Gastrocnemius medialis (tissue), 4 donors: ENCODE results near the gene NPAS3. TPM values are rescaled to one million over a fixed set of nuclear protein-coding genes. Genes with fewer than 3 reads are reported as not detected.

Source experiments
- ATAC-seq, 2 donors: fragments of 150-250 bp; one replicate each; pipeline ENCODE4 v1.9.1; 2016
- DNase-seq, 2 donors: peaks; one replicate each; pipeline ENCODE4 v3.0.0-alpha.2; 2019
- H3K27ac ChIP-seq, 4 donors: fragments of 200-600 bp; sonication (generic); 1 replicate in 1 of 4; 2 replicates in 3 of 4; pipeline ENCODE4 v1.5.1; 2016 to 2018; ENCODE audit warnings: mild to moderate bottlenecking in 2 of 4, moderate library complexity in 1 of 4
- H3K27me3 ChIP-seq, 3 donors: fragments of 200-600 bp; sonication (generic) in 2 of 3; 1 replicate in 1 of 3; 2 replicates in 2 of 3; pipeline versions ENCODE4 v1.5.1 to v1.6.0; 2016 to 2019; ENCODE audit warnings: mild to moderate bottlenecking in 1 of 3, moderate library complexity in 1 of 3
- H3K36me3 ChIP-seq, 2 donors: fragments of 200-600 bp; sonication (generic) in 1 of 2; one replicate each; pipeline ENCODE4 v1.5.1; 2017 to 2018
- H3K4me1 ChIP-seq, 2 donors: fragments of 200-600 bp; sonication (generic) in 1 of 2; one replicate each; pipeline ENCODE4 v1.5.1; 2016 to 2017; ENCODE audit warnings: mild to moderate bottlenecking in 2 of 2
- H3K4me3 ChIP-seq, 4 donors: fragments of 200-600 bp; sonication (generic) in 3 of 4; 1 replicate in 1 of 4; 2 replicates in 3 of 4; pipeline ENCODE4 v1.5.1; 2016 to 2019; ENCODE audit warnings: mild to moderate bottlenecking in 2 of 4
- H3K9me3 ChIP-seq, 3 donors: fragments of 200-600 bp; sonication (generic) in 2 of 3; 1 replicate in 1 of 3; 2 replicates in 2 of 3; pipeline ENCODE4 v1.5.1; 2016 to 2019
- CTCF ChIP-seq, 5 experiments: fragments of 450-650 bp in 3 of 5; fragments of 200-600 bp in 2 of 5; sonication (generic) in 2 of 5; IDR thresholded peaks in 4 of 5; conservative IDR thresholded peaks in 1 of 5; 1 replicate in 4 of 5; 2 replicates in 1 of 5; pipeline ENCODE4 v1.5.1; 2016 to 2019; ENCODE audit warnings: antibody characterized with exemption in 5 of 5, mild to moderate bottlenecking in 3 of 5, moderate library complexity in 3 of 5
- POLR2A ChIP-seq, 2 donors: fragments of 450-650 bp; IDR thresholded peaks; one replicate each; pipeline ENCODE4 v1.6.1; 2017; ENCODE audit warnings: antibody characterized with exemption in 2 of 2, mild to moderate bottlenecking in 2 of 2, moderate library complexity in 2 of 2
- in situ Hi-C, 4 donors: fragments of 200-750 bp; cut with MboI; loops; one replicate each; pipeline versions ENCODE4 v1.15.0 to v1.8.0; 2017; ENCODE audit warnings: low sequenced_read_pairs in 4 of 4
- intact Hi-C: fragments of 100-400 bp; cut with DNase I; formaldehyde crosslinking; loops from one replicate; pipeline ENCODE4 v1.15.1; 2023; ENCODE audit warnings: low total_unique reads
- total RNA-seq, 4 donors: library from RNA; depleted of rRNA; stranded (reverse); fragments of >200 nt; gene quantifications; one replicate each; pipeline versions ENCODE4 v1.1.0 to v1.2.3, GENCODE V29; 2016

NPAS3 gene
- total RNA-seq, 4 donors from 2014 or later: 0.82 to 1.00 TPM; not detected in 2

GRCh38 chr14:33350366-33350990 is 411.8 kb downstream of the NPAS3 start:
- in situ Hi-C loops: no loop called here
- ATAC-seq (no peak), DNase-seq (no peak)
- no peaks in the 10 kb centered on the region for H3K27me3 ChIP-seq
- no peaks in the 10 kb centered on the region for H3K9me3 ChIP-seq
- H3K27ac ChIP-seq: no peak overlapping the region
- no peak for TF ChIP-seq POLR2A (IDR thresholded peaks at IDR 0.05)
- no peak for TF ChIP-seq CTCF (IDR thresholded peaks at IDR 0.05 in 4 of 5, conservative IDR thresholded peaks at IDR 0.05 in 1 of 5)
- no peaks in the 10 kb centered on the region for H3K4me1 ChIP-seq
- intact Hi-C loops: no loop called here
- no peaks in the 10 kb centered on the region for H3K36me3 ChIP-seq
- no peak overlapping the region for H3K4me3 ChIP-seq

GRCh38 chr14:33352821-33353220 is 414.1 kb downstream of the NPAS3 start:
- intact Hi-C loops: no loop called here
- Histone ChIP-seq H3K36me3 (no peaks in the 10 kb centered on the region), H3K4me3 (no peak overlapping the region), H3K9me3 (no peaks in the 10 kb centered on the region), H3K4me1 (no peaks in the 10 kb centered on the region), H3K27ac (no peak overlapping the region), H3K27me3 (no peaks in the 10 kb centered on the region)
- TF ChIP-seq POLR2A (IDR thresholded peaks at IDR 0.05) (no peak), CTCF (IDR thresholded peaks at IDR 0.05 in 4 of 5, conservative IDR thresholded peaks at IDR 0.05 in 1 of 5) (no peak)
- DNase-seq (no peak), ATAC-seq (no peak)
- in situ Hi-C loops: no loop called here

DNA sequence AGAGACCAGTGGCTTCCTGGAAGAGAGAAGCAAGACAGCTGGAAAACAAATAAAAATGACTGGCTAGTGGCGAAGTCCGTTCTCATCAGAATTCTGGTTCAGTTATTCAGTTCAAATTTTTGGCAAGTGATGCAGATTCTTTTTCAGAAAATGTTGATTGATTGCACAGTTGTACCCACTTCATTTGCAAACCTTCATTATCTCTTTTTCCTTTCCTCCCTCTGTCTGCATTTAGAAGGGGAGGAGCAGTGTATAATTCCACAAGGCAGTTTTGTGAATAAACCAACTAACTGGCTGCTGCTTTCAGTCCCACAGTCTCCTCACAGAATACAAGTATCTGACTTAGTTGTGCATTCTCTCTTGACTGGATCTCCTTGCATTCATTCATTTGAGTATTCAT is 417.5 kb downstream of the NPAS3 start:
- DNase-seq (no peak), ATAC-seq (no peak)
- in situ Hi-C loops (no loop called here), intact Hi-C loops (no loop called here)
- no peak overlapping the region for H3K27ac ChIP-seq
- H3K27me3 ChIP-seq: no peaks in the 10 kb centered on the region
- no peak overlapping the region for H3K4me3 ChIP-seq
- no peaks in the 10 kb centered on the region for H3K9me3 ChIP-seq
- no peak for TF ChIP-seq CTCF (IDR thresholded peaks at IDR 0.05 in 4 of 5, conservative IDR thresholded peaks at IDR 0.05 in 1 of 5)
- no peak for TF ChIP-seq POLR2A (IDR thresholded peaks at IDR 0.05)
- no peaks in the 10 kb centered on the region for H3K36me3 ChIP-seq
- no peaks in the 10 kb centered on the region for H3K4me1 ChIP-seq

DNA sequence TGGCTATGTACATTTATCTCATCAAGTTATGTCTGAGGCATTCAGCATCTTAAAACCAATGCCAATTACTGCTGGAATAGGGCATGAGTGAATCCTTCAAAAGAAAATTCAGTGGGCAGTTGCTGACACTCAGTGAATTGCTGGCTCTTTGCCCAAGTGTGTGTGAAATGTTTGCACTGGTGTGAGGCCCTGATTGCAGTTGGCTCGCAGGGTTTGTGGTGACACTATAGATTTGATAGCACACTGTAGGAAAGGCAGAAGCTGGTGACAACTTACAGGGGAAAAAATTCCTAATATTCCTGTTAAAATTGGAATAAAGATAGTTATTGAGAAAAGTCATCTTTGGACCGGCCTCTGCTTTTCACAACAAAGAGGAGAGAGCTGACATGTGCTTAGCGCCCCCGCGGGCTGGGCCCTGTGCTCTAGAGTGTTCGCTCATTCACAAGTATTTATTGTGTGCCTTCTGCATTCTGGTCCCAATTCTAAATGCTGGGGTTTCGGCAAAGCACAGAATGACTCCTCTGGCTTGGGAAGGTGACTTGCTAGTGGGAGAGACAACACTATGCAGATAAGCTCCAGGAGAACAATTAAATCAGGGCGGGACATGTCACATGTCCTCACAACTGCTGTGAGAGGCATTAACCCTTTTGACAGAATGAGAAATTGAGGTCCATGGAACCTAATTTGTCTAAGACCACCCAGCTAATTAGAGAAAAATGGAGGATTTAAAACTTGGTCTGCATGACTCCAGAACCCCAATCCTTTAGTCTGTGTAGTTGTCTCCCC is 418.7 kb downstream of the NPAS3 start:
- Histone ChIP-seq H3K4me1 (no peaks in the 10 kb centered on the region), H3K9me3 (no peaks in the 10 kb centered on the region), H3K36me3 (no peaks in the 10 kb centered on the region), H3K27ac (no peak overlapping the region), H3K4me3 (no peak overlapping the region), H3K27me3 (no peaks in the 10 kb centered on the region)
- DNase-seq (no peak), ATAC-seq (no peak)
- in situ Hi-C loops (no loop called here), intact Hi-C loops (no loop called here)
- TF ChIP-seq POLR2A (IDR thresholded peaks at IDR 0.05) (no peak), CTCF (IDR thresholded peaks at IDR 0.05 in 4 of 5, conservative IDR thresholded peaks at IDR 0.05 in 1 of 5) (no peak)
